GM23338 (cell line): ENCODE results near the gene TRIM32. TPM values are rescaled to one million over a fixed set of nuclear protein-coding genes. Genes with fewer than 3 reads are reported as not detected.
A peak's percentile ranks its signal among the peaks of the same experiment; 100 is the strongest.

Source experiments
- ATAC-seq: fragments of 200-7000 bp; cut with Tn5 transposase; 3 replicates; pipeline ENCODE4 v1.9.1; 2020
- DNase-seq: peaks from one replicate; pipeline ENCODE4 v3.0.0-alpha.2; 2015; ENCODE audit warnings: low spot score
- H2AFZ ChIP-seq: fragments of 200-600 bp; sonication (generic); 2 replicates; pipeline ENCODE4 v1.8.0; 2016; ENCODE audit warnings: antibody characterized with exemption, mild to moderate bottlenecking, moderate library complexity
- H3F3A ChIP-seq: fragments of 200-600 bp; sonication (generic); replicated peaks from 2 replicates; pipeline ENCODE4 v1.8.0; 2017; ENCODE audit warnings: antibody characterized with exemption, mixed run types, low read depth
- H3K27ac ChIP-seq: fragments of 200-600 bp; sonication (generic); 2 replicates; pipeline ENCODE4 v1.6.1; 2016; ENCODE audit warnings: low read depth
- H3K27me3 ChIP-seq: fragments of 200-600 bp; sonication (generic); 2 replicates; pipeline ENCODE4 v1.8.0; 2016; ENCODE audit warnings: mild to moderate bottlenecking, mixed run types, moderate library complexity; ENCODE audit not compliant: insufficient read depth
- H3K36me3 ChIP-seq: fragments of 200-600 bp; sonication (generic); 2 replicates; pipeline ENCODE4 v1.8.0; 2016; ENCODE audit warnings: mild to moderate bottlenecking; ENCODE audit not compliant: insufficient read depth
- H3K4me1 ChIP-seq: fragments of 200-600 bp; sonication (generic); 2 replicates; pipeline ENCODE4 v1.8.0; 2016; ENCODE audit warnings: mild to moderate bottlenecking, moderate library complexity; ENCODE audit not compliant: insufficient read depth
- H3K4me2 ChIP-seq: fragments of 200-600 bp; sonication (generic); 2 replicates; pipeline ENCODE4 v1.7.1; 2017; ENCODE audit warnings: mixed run types
- H3K4me3 ChIP-seq: fragments of 200-600 bp; sonication (generic); 2 replicates; pipeline ENCODE4 v1.6.1; 2016; ENCODE audit warnings: mixed run types
- H3K79me2 ChIP-seq: fragments of 200-600 bp; sonication (generic); replicated peaks from 2 replicates; pipeline ENCODE4 v1.8.0; 2017; ENCODE audit warnings: mild to moderate bottlenecking; ENCODE audit not compliant: insufficient read depth
- H3K9me2 ChIP-seq: fragments of 200-600 bp; sonication (generic); 2 replicates; pipeline ENCODE4 v1.8.0; 2017; ENCODE audit not compliant: insufficient read depth
- H4K20me1 ChIP-seq: fragments of 200-600 bp; sonication (generic); replicated peaks from 2 replicates; pipeline ENCODE4 v1.8.0; 2017; ENCODE audit warnings: mild to moderate bottlenecking; ENCODE audit not compliant: insufficient read depth
- H3K27ac Mint-ChIP-seq: 2 replicates; pipeline ENCODE4 v1.8.0; 2020; ENCODE audit warnings: inconsistent platforms, mild to moderate bottlenecking, moderate library complexity, mixed read lengths
- H3K27me3 Mint-ChIP-seq: 3 replicates; pipeline ENCODE4 v1.8.0; 2022; ENCODE audit warnings: low read depth, mild to moderate bottlenecking, moderate library complexity, mixed read lengths, inconsistent platforms; ENCODE audit not compliant: insufficient read depth, poor library complexity
- H3K36me3 Mint-ChIP-seq: 3 replicates; pipeline ENCODE4 v1.8.0; 2021; ENCODE audit warnings: low read depth, mild to moderate bottlenecking, inconsistent platforms, moderate library complexity, mixed read lengths
- H3K4me1 Mint-ChIP-seq: 3 replicates; pipeline ENCODE4 v1.8.0; 2020; ENCODE audit warnings: mild to moderate bottlenecking, inconsistent platforms, mixed read lengths
- H3K4me3 Mint-ChIP-seq: 3 replicates; pipeline ENCODE4 v1.8.0; 2021; ENCODE audit warnings: moderate library complexity, mild to moderate bottlenecking, inconsistent platforms, mixed read lengths
- H3K9me3 Mint-ChIP-seq: 3 replicates; pipeline ENCODE4 v1.8.0; 2020; ENCODE audit warnings: moderate library complexity, mild to moderate bottlenecking, inconsistent platforms, mixed read lengths
- CREB1 ChIP-seq: fragments of 250-450 bp; sonication (Bioruptor Pico); IDR thresholded peaks from 2 replicates; pipeline ENCODE4 v1.5.0; 2020; ENCODE audit warnings: low read depth, mild to moderate bottlenecking, moderate library complexity
- CTCF ChIP-seq, 2 experiments: fragments of 200-600 bp in 1 of 2; sonication (generic) in 1 of 2; conservative IDR thresholded peaks; 2 replicates each; pipeline versions ENCODE4 v1.5.1 to v1.6.1; 2016 to 2017; ENCODE audit warnings: antibody characterized with exemption in 2 of 2, low read depth in 2 of 2, mild to moderate bottlenecking in 2 of 2, moderate library complexity in 1 of 2
- ETS1 ChIP-seq: IDR thresholded peaks from 2 replicates; pipeline ENCODE4 v1.6.1; 2016; ENCODE audit warnings: antibody characterized with exemption
- EZH2 ChIP-seq: fragments of 200-600 bp; sonication (generic); IDR thresholded peaks from one replicate; pipeline ENCODE4 v1.8.0; 2017; ENCODE audit warnings: antibody characterized with exemption, mild to moderate bottlenecking, low read depth; ENCODE audit not compliant: unreplicated experiment
- EZH2phosphoT487 ChIP-seq: fragments of 200-600 bp; sonication (generic); IDR thresholded peaks from one replicate; pipeline ENCODE4 v1.8.1; 2018; ENCODE audit warnings: antibody characterized with exemption; ENCODE audit not compliant: unreplicated experiment
- JUNB ChIP-seq: IDR thresholded peaks from one replicate; pipeline ENCODE4 v1.6.1; 2016; ENCODE audit warnings: antibody characterized with exemption; ENCODE audit not compliant: unreplicated experiment
- NANOG ChIP-seq: IDR thresholded peaks from 2 replicates; pipeline ENCODE4 v1.6.1; 2016; ENCODE audit warnings: antibody characterized with exemption, borderline replicate concordance
- POLR2AphosphoS5 ChIP-seq: IDR thresholded peaks from 2 replicates; pipeline ENCODE4 v1.6.1; 2016; ENCODE audit warnings: antibody characterized with exemption, low read depth
- REST ChIP-seq: IDR thresholded peaks from one replicate; pipeline ENCODE4 v1.6.1; 2018; ENCODE audit warnings: antibody characterized with exemption; ENCODE audit not compliant: unreplicated experiment
- STAT1 ChIP-seq: IDR thresholded peaks from one replicate; pipeline ENCODE4 v1.6.1; 2016; ENCODE audit warnings: antibody characterized with exemption; ENCODE audit not compliant: unreplicated experiment
- ZNF114 ChIP-seq: fragments of 250-450 bp; sonication (Bioruptor Pico); IDR thresholded peaks from 2 replicates; pipeline ENCODE4 v1.5.0; 2020; ENCODE audit warnings: mild to moderate bottlenecking, moderate library complexity
- ZNF331 ChIP-seq: fragments of 250-450 bp; sonication (Bioruptor Pico); IDR thresholded peaks from 2 replicates; pipeline ENCODE4 v1.5.0; 2020; ENCODE audit warnings: low read depth, mild to moderate bottlenecking, moderate library complexity
- polyA plus RNA-seq: library from polyadenylated mRNA; unstranded; fragments of >200 nt; fragmentation: Nextera tagmentation; extraction: Ambion mirVana; gene quantifications from 2 replicates; pipeline ENCODE4 v1.2.1, GENCODE V29; 2016
- total RNA-seq: library from RNA; depleted of rRNA; stranded (reverse); fragments of >200 nt; shearing (Covaris generic); gene quantifications from 2 replicates; pipeline ENCODE4 v1.2.3, GENCODE V29; 2014

The TRIM32 gene
- total and polyA plus RNA-seq, 2 experiments from 2014 or later = 6.7 to 16.3 TPM

GRCh38 chr9:116661037-116661954, 25.8 kb upstream of the TRIM32 start:
- Histone ChIP-seq H3K9me2 (no peaks in the 10 kb centered on the region), H2AFZ (no peak overlapping the region), H3K27me3 (no peaks in the 10 kb centered on the region), H3K4me3 (no peak overlapping the region), H3K27ac (no peak overlapping the region), H3K4me1 (no peaks in the 10 kb centered on the region), H3K36me3 (no peaks in the 10 kb centered on the region), H3K4me2 (no peak overlapping the region), H3F3A (no peaks in the 10 kb centered on the region), H4K20me1 (peaks cover 3% of the 10 kb centered on the region; the same call in 1 of the 2 replicates), H3K79me2 (no peaks in the 10 kb centered on the region)
- no peaks in the 10 kb centered on the region for H3K36me3 Mint-ChIP-seq
- H3K27ac Mint-ChIP-seq = no peak overlapping the region
- peak; percentile 91 for DNase-seq
- H3K27me3 Mint-ChIP-seq = no peaks in the 10 kb centered on the region
- H3K9me3 Mint-ChIP-seq = no peaks in the 10 kb centered on the region
- no peak overlapping the region for H3K4me3 Mint-ChIP-seq
- TF ChIP-seq CTCF (conservative IDR thresholded peaks at IDR 0.05; ENCODE audit: low read depth in 2 of 2) (peak; percentile 82 to 89), EZH2 (no peak)
- H3K4me1 Mint-ChIP-seq = peaks cover 7% of the 10 kb centered on the region; the same call in 2 of the 3 replicates
- ATAC-seq = peak; percentile 94

GRCh38 chr9:116662646-116663310, 24.3 kb upstream of the TRIM32 start:
- H3F3A ChIP-seq = no peaks in the 10 kb centered on the region
- no peak overlapping the region for H3K4me3 ChIP-seq
- no peak overlapping the region for H3K4me2 ChIP-seq
- no peaks in the 10 kb centered on the region for H3K79me2 ChIP-seq
- H3K27me3 ChIP-seq = no peaks in the 10 kb centered on the region
- H2AFZ ChIP-seq = no peak overlapping the region
- H3K9me2 ChIP-seq = no peaks in the 10 kb centered on the region
- peaks cover 3% of the 10 kb centered on the region; the same call in 1 of the 2 replicates for H4K20me1 ChIP-seq
- Mint-ChIP-seq H3K36me3 (no peaks in the 10 kb centered on the region), H3K4me3 (no peak overlapping the region), H3K27ac (no peak overlapping the region), H3K4me1 (peaks cover 7% of the 10 kb centered on the region; the same call in 2 of the 3 replicates), H3K9me3 (no peaks in the 10 kb centered on the region), H3K27me3 (no peaks in the 10 kb centered on the region)
- no peak for DNase-seq
- H3K36me3 ChIP-seq = no peaks in the 10 kb centered on the region
- H3K4me1 ChIP-seq = no peaks in the 10 kb centered on the region
- ATAC-seq = no peak
- no peak overlapping the region for H3K27ac ChIP-seq
- no peak for TF ChIP-seq JUNB
- no peak for TF ChIP-seq CTCF (conservative IDR thresholded peaks at IDR 0.05; ENCODE audit: low read depth in 2 of 2)
- no peak for TF ChIP-seq NANOG
- TF ChIP-seq ZNF331 (CRISPR knock-in tag) = no peak
- no peak for TF ChIP-seq EZH2phosphoT487
- no peak for TF ChIP-seq REST
- no peak for TF ChIP-seq POLR2AphosphoS5
- TF ChIP-seq EZH2 = no peak
- no peak for TF ChIP-seq STAT1
- TF ChIP-seq ETS1 = no peak
- no peak for TF ChIP-seq ZNF114 (CRISPR knock-in tag)
- no peak for TF ChIP-seq CREB1 (CRISPR knock-in tag)
